Fibroblast of skin of right quadriceps (primary cell): ENCODE data around the gene NFATC4.
A peak's percentile ranks its signal among the peaks of the same experiment; 100 is the strongest.

Experiments
- DNase-seq: peaks from one replicate; pipeline ENCODE4 v3.0.0-alpha.2; 2013

Gene NFATC4

GRCh38 chr14:24390701-24391468, 22.9 kb downstream of the NFATC4 start:
- no peak for DNase-seq

GRCh38 chr14:24392325-24393091, 24.5 kb downstream of the NFATC4 start:
- DNase-seq: peak; percentile 47

GRCh38 chr14:24394275-24394674, 26.3 kb downstream of the NFATC4 start:
- DNase-seq: no peak

- DNase-seq: no peak
Observed at GRCh38 chr14:24395609-24396582, 27.9 kb downstream of the NFATC4 start.

GRCh38 chr14:24397639-24398292, 29.8 kb downstream of the NFATC4 start:
- no peak for DNase-seq

- peak; percentile 32 for DNase-seq
Observed at GRCh38 chr14:24398293-24398652, 30.3 kb downstream of the NFATC4 start.

GRCh38 chr14:24398653-24399446, 30.9 kb downstream of the NFATC4 start, which contains the start of gene NYNRIN:
Gene NYNRIN, plus strand, starts transcription at chr14:24399003. Its CDS starts 244 bp downstream, at chr14:24399247.
- DNase-seq: peak; percentile 55

- no peak for DNase-seq
Observed at GRCh38 chr14:24399447-24399822, 31.5 kb downstream of the NFATC4 start.

- no peak for DNase-seq
Observed at GRCh38 chr14:24399999-24400718, 32.2 kb downstream of the NFATC4 start.

GRCh38 chr14:24401810-24402702, 34.1 kb downstream of the NFATC4 start:
- no peak for DNase-seq

GRCh38 chr14:24403294-24403998, 35.5 kb downstream of the NFATC4 start:
- DNase-seq: peak; percentile 34

- no peak for DNase-seq
Observed at GRCh38 chr14:24404814-24405213, 36.8 kb downstream of the NFATC4 start.

GRCh38 chr14:24406416-24406815, 38.4 kb downstream of the NFATC4 start:
- no peak for DNase-seq

GRCh38 chr14:24407608-24408325, 39.8 kb downstream of the NFATC4 start:
- no peak for DNase-seq

GRCh38 chr14:24408764-24409163, 40.8 kb downstream of the NFATC4 start:
- no peak for DNase-seq

GRCh38 chr14:24409192-24409591, 41.2 kb downstream of the NFATC4 start:
- DNase-seq: no peak

GRCh38 chr14:24409956-24410355, 42.0 kb downstream of the NFATC4 start:
- no peak for DNase-seq
